Fibroblast of lung (primary cell): ENCODE data around the gene RIPOR2. TPM values are rescaled to one million over a fixed set of nuclear protein-coding genes. Genes with fewer than 3 reads are reported as not detected.
A peak's percentile ranks its signal among the peaks of the same experiment; 100 is the strongest.

Source experiments
- DNase-seq, 2 donors: peaks; one replicate each; pipeline versions ENCODE4 v3.0.0 to v3.0.0-alpha.2; 2010; ENCODE audit warnings: low read depth in 2 of 2
- H2AFZ ChIP-seq: 2 replicates; pipeline ENCODE4 v1.5.1; 2012; ENCODE audit warnings: low read length, control low read depth, inconsistent platforms
- H3K27ac ChIP-seq: 2 replicates; pipeline ENCODE4 v1.5.1; 2011; ENCODE audit warnings: low read length, control low read depth; ENCODE audit not compliant: insufficient read depth
- H3K27me3 ChIP-seq: 2 replicates; pipeline ENCODE4 v1.5.1; 2011; ENCODE audit warnings: mild to moderate bottlenecking, low read length; ENCODE audit not compliant: control insufficient read depth, insufficient read depth
- H3K36me3 ChIP-seq: 2 replicates; pipeline ENCODE4 v1.5.1; 2011; ENCODE audit warnings: low read length; ENCODE audit not compliant: control insufficient read depth, insufficient read depth
- H3K4me1 ChIP-seq: 2 replicates; pipeline ENCODE4 v1.5.1; 2011; ENCODE audit warnings: low read length; ENCODE audit not compliant: control insufficient read depth, insufficient read depth; ENCODE audit errors: extremely low read depth
- H3K4me2 ChIP-seq: 2 replicates; pipeline ENCODE4 v1.5.1; 2011; ENCODE audit warnings: low read length, control low read depth; ENCODE audit not compliant: insufficient read depth; ENCODE audit errors: extremely low read depth
- H3K4me3 ChIP-seq, 4 experiments: fragments of 200-600 bp in 1 of 4; sonication (generic) in 1 of 4; replicated peaks in 1 of 4; 2 replicates each; pipeline ENCODE4 v1.5.1; 2011 to 2016; ENCODE audit warnings: low read length in 4 of 4, low read depth in 3 of 4, mild to moderate bottlenecking in 3 of 4, control low read depth in 2 of 4, inconsistent platforms in 1 of 4, mixed read lengths in 1 of 4; ENCODE audit not compliant: insufficient read depth in 1 of 4; ENCODE audit errors: control extremely low read depth in 1 of 4
- H3K79me2 ChIP-seq: 2 replicates; pipeline ENCODE4 v1.5.1; 2012; ENCODE audit warnings: mild to moderate bottlenecking, low read length, inconsistent platforms; ENCODE audit not compliant: control insufficient read depth, insufficient read depth
- H3K9ac ChIP-seq: 2 replicates; pipeline ENCODE4 v1.5.1; 2011; ENCODE audit warnings: mild to moderate bottlenecking, low read length, control low read depth; ENCODE audit not compliant: insufficient read depth
- H3K9me3 ChIP-seq: 2 replicates; pipeline ENCODE4 v1.5.1; 2012; ENCODE audit warnings: low read depth, low read length; ENCODE audit not compliant: control insufficient read depth, insufficient read depth
- H4K20me1 ChIP-seq: 2 replicates; pipeline ENCODE4 v1.5.1; 2011; ENCODE audit warnings: low read length; ENCODE audit not compliant: control insufficient read depth, insufficient read depth; ENCODE audit errors: extremely low read depth
- EZH2 ChIP-seq: IDR thresholded peaks from 2 replicates; pipeline ENCODE4 v1.5.1; 2012; ENCODE audit warnings: low read length, control low read depth, mild to moderate bottlenecking; ENCODE audit errors: missing control alignments
- polyA plus RNA-seq, 2 donors: library from polyadenylated mRNA; depleted of rRNA in 1 of 2; stranded (reverse) in 1 of 2; unstranded in 1 of 2; fragments of >200 nt; gene quantifications; 2 replicates each; pipeline ENCODE4 v1.2.1, GENCODE V29; 2011 to 2012; ENCODE audit warnings: missing spikeins in 1 of 2
- total RNA-seq: library from RNA; depleted of rRNA; stranded (reverse); fragments of >200 nt; gene quantifications from 2 replicates; pipeline ENCODE4 v1.2.1, GENCODE V29; 2014
- TF ChIP-seq, protein P1 (sequence below), 2 donors: IDR thresholded peaks in 1 of 2; conservative IDR thresholded peaks in 1 of 2; 1 replicate in 1 of 2; 2 replicates in 1 of 2; pipeline ENCODE4 v1.5.1; 2011 to 2012; ENCODE audit warnings: low read length in 2 of 2, control low read depth in 1 of 2, inconsistent platforms in 1 of 2, low read depth in 1 of 2, mild to moderate bottlenecking in 1 of 2

RIPOR2 gene
- total and polyA plus RNA-seq, 2 donors (not counting 1 experiment from before 2014, with no cell fraction given), result 3.5 to 3.6 TPM

DNA sequence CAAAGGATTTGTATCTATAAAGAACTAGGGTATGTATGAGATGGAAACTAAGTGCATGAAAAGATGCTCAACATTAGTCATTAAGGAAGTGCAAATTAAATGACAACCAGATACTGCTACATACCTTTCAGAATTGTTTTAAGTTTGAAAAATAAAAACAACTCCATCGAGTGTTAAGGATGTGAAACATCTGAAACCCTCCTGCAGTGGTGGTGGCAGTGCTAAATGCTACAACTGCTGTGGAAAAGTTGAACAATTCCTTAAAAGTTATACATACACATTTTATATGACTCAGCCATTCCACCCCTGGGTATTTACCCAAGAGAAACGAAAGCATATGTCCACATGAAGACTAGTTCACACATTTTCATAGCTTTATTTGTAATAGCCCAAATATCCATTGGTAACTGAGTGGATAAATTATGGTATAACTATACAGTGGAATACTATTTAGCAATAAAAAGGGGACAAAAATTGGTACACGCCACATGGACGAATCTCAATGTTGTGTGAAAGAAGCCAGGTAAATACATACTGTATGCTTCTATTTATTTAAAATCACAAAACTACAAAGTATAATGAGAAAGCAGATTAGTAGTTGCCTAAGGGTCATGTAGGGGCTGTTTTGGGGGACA, 147.6 kb downstream of the RIPOR2 start:
- TF ChIP-seq EZH2, result no peak
- TF ChIP-seq, protein P1, sequence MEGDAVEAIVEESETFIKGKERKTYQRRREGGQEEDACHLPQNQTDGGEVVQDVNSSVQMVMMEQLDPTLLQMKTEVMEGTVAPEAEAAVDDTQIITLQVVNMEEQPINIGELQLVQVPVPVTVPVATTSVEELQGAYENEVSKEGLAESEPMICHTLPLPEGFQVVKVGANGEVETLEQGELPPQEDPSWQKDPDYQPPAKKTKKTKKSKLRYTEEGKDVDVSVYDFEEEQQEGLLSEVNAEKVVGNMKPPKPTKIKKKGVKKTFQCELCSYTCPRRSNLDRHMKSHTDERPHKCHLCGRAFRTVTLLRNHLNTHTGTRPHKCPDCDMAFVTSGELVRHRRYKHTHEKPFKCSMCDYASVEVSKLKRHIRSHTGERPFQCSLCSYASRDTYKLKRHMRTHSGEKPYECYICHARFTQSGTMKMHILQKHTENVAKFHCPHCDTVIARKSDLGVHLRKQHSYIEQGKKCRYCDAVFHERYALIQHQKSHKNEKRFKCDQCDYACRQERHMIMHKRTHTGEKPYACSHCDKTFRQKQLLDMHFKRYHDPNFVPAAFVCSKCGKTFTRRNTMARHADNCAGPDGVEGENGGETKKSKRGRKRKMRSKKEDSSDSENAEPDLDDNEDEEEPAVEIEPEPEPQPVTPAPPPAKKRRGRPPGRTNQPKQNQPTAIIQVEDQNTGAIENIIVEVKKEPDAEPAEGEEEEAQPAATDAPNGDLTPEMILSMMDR (conservative IDR thresholded peaks at IDR 0.05 in 1 of 2, IDR thresholded peaks at IDR 0.05 in 1 of 2; ENCODE audit: low read depth in 1 of 2, low read length in 2 of 2), result no peak
- Histone ChIP-seq H3K27me3 (no peaks in the 10 kb centered on the region), H3K4me2 (no peak overlapping the region), H3K79me2 (no peaks in the 10 kb centered on the region), H4K20me1 (no peaks in the 10 kb centered on the region), H3K9me3 (no peaks in the 10 kb centered on the region), H3K4me1 (no peaks in the 10 kb centered on the region), H3K4me3 (no peak overlapping the region), H2AFZ (no peak overlapping the region), H3K27ac (no peak overlapping the region), H3K9ac (no peak overlapping the region), H3K36me3 (peaks cover 3% of the 10 kb centered on the region)
- peak in 1 of 2 donors; percentile 7 for DNase-seq

DNA sequence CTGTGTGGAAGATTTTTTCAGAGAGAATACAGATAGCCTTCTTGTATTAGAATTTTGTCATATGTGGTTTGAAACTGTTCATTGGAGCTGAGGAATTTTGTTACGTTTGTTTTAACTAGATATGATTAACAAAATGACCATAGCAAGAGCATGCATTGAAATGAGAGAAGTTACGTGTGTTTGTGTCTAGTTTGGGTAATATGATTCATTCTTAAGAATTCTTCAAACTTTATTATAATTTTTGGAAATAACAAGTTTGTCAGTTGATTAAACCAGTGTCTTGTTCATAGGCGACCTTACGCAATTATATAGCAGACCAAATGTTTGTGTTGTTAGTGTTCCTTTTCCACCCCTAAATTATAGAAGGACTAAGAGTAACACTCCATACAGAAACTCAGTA, 155.6 kb downstream of the RIPOR2 start:
- TF ChIP-seq, protein P1 (conservative IDR thresholded peaks at IDR 0.05 in 1 of 2, IDR thresholded peaks at IDR 0.05 in 1 of 2; ENCODE audit: low read depth in 1 of 2, low read length in 2 of 2), result no peak
- no peak for TF ChIP-seq EZH2
- peak; percentile 20 to 54 for DNase-seq
- no peaks in the 10 kb centered on the region for H3K27me3 ChIP-seq
- no peaks in the 10 kb centered on the region for H4K20me1 ChIP-seq
- no peaks in the 10 kb centered on the region for H3K9me3 ChIP-seq
- no peak overlapping the region for H3K4me3 ChIP-seq
- no peak overlapping the region for H2AFZ ChIP-seq
- peak overlapping the region; percentile 44 for H3K4me2 ChIP-seq
- peaks cover 52% of the 10 kb centered on the region for H3K79me2 ChIP-seq
- H3K27ac ChIP-seq, result no peak overlapping the region
- no peak overlapping the region for H3K9ac ChIP-seq
- peaks cover 9% of the 10 kb centered on the region for H3K4me1 ChIP-seq
- peaks cover 7% of the 10 kb centered on the region for H3K36me3 ChIP-seq

DNA sequence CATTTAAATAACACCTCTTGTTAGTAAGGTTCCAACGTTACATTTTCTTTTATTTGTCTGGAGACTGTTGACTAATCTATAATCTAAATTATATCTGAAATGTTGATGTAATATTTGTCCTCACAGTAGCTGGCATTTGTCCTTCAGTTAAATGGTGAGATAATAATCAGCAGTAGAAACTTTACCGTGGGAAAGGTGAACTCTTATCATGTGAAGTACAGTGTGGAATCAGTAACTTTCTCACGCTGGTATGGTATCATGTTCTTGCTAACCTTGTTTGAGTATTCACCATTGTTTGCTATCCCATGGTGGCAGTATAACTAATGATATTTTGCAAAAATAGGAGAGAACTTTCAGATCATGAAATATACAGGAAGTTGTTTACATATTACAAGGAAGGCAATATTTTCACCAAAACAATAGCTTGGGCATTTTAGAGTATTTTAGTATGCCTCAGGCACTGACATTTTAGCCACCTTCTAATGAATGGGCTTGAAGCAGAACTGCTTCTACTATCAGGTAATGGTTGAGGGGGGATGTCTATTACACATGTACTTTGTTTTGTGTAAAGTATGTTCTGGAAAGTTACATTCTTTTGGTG, 156.2 kb downstream of the RIPOR2 start:
- Histone ChIP-seq H4K20me1 (no peaks in the 10 kb centered on the region), H3K9ac (no peak overlapping the region), H2AFZ (no peak overlapping the region), H3K9me3 (no peaks in the 10 kb centered on the region), H3K4me3 (no peak overlapping the region), H3K27ac (no peak overlapping the region), H3K79me2 (peaks cover 54% of the 10 kb centered on the region), H3K4me1 (peaks cover 9% of the 10 kb centered on the region), H3K4me2 (peak overlapping the region; percentile 44), H3K36me3 (peaks cover 6% of the 10 kb centered on the region), H3K27me3 (no peaks in the 10 kb centered on the region)
- DNase-seq, result no peak
- TF ChIP-seq EZH2, result no peak
- TF ChIP-seq, protein P1 (conservative IDR thresholded peaks at IDR 0.05 in 1 of 2, IDR thresholded peaks at IDR 0.05 in 1 of 2; ENCODE audit: low read depth in 1 of 2, low read length in 2 of 2), result no peak
